UCSD-AML1 (cell line): ENCODE data around the gene ANP32E.
A peak's percentile ranks its signal among the peaks of the same experiment; 100 is the strongest.
"Not testable (repeated sequence)": the region's sequence is repeated elsewhere in the genome, so short reads cannot be mapped to it uniquely, and the experiment has no call there.

ENCODE experiments used
- DNase-seq: peaks from one replicate; lab custom pipeline; 2025; ENCODE audit not compliant: unreplicated experiment; lab: John Stamatoyannopoulos, UW

The ANP32E gene

GRCh38 chr1:150214099-150214756, 21.7 kb downstream of the ANP32E start:
- not testable (repeated sequence) for DNase-seq

- peak; percentile 89 for DNase-seq
Measured at GRCh38 chr1:150213170-150214098, 22.5 kb downstream of the ANP32E start.

- no peak for DNase-seq
Measured at GRCh38 chr1:150212070-150212469, 23.8 kb downstream of the ANP32E start.

GRCh38 chr1:150210706-150211105, 25.2 kb downstream of the ANP32E start:
- no peak for DNase-seq

- no peak for DNase-seq
Measured at GRCh38 chr1:150210091-150210490, 25.8 kb downstream of the ANP32E start.

GRCh38 chr1:150208460-150208859, 27.5 kb downstream of the ANP32E start:
- DNase-seq: not testable (repeated sequence)

- DNase-seq: no peak
Measured at GRCh38 chr1:150207281-150207971, 28.5 kb downstream of the ANP32E start.

- DNase-seq: no peak
Measured at GRCh38 chr1:150196417-150196816, 39.5 kb downstream of the ANP32E start.

GRCh38 chr1:150194381-150195031, 41.4 kb downstream of the ANP32E start:
- DNase-seq: no peak

GRCh38 chr1:150192012-150192411, 43.9 kb downstream of the ANP32E start:
- DNase-seq: no peak

GRCh38 chr1:150187560-150187931, 48.4 kb downstream of the ANP32E start:
- DNase-seq: no peak

- DNase-seq: peak; percentile 26
Measured at GRCh38 chr1:150186789-150187559, 48.9 kb downstream of the ANP32E start.

GRCh38 chr1:150186438-150186788, 49.5 kb downstream of the ANP32E start:
- not testable (repeated sequence) for DNase-seq

GRCh38 chr1:150185481-150185880, 50.4 kb downstream of the ANP32E start:
- no peak for DNase-seq

- no peak for DNase-seq
Measured at GRCh38 chr1:150183061-150183460, 52.9 kb downstream of the ANP32E start.

GRCh38 chr1:150182247-150182646, 53.7 kb downstream of the ANP32E start:
- no peak for DNase-seq

GRCh38 chr1:150180474-150180873, 55.4 kb downstream of the ANP32E start:
- no peak for DNase-seq

GRCh38 chr1:150179867-150180266, 56.0 kb downstream of the ANP32E start:
- no peak for DNase-seq

- no peak for DNase-seq
Measured at GRCh38 chr1:150178548-150178947, 57.4 kb downstream of the ANP32E start.

GRCh38 chr1:150176593-150176992, 59.3 kb downstream of the ANP32E start:
- DNase-seq: no peak
